Trophoblast cell (in vitro differentiated cells and primary cell): ENCODE measurements around the gene TAS1R3.
A peak's percentile ranks its signal among the peaks of the same experiment; 100 is the strongest.

Experiments
- DNase-seq, 2 donors: peaks; one replicate each; pipeline ENCODE4 v3.0.0-alpha.2; 2016
- H2AFZ ChIP-seq: 2 replicates; pipeline ENCODE4 v1.6.1; 2013; ENCODE audit warnings: low read length, moderate library complexity, mild to moderate bottlenecking; ENCODE audit not compliant: insufficient read depth, poor library complexity
- H2AK5ac ChIP-seq: 2 replicates; pipeline ENCODE4 v1.6.1; 2013; ENCODE audit warnings: mild to moderate bottlenecking, low read length
- H2BK120ac ChIP-seq: 2 replicates; pipeline ENCODE4 v1.6.1; 2013; ENCODE audit warnings: low read length, mild to moderate bottlenecking, moderate library complexity; ENCODE audit not compliant: insufficient read depth, poor library complexity
- H2BK12ac ChIP-seq: 2 replicates; pipeline ENCODE4 v1.6.1; 2013; ENCODE audit warnings: mild to moderate bottlenecking, low read length, moderate library complexity
- H2BK5ac ChIP-seq: 2 replicates; pipeline ENCODE4 v1.6.1; 2013; ENCODE audit warnings: low read length, low read depth, moderate library complexity, mild to moderate bottlenecking; ENCODE audit not compliant: poor library complexity
- H3K14ac ChIP-seq: 2 replicates; pipeline ENCODE4 v1.6.1; 2013; ENCODE audit warnings: mild to moderate bottlenecking, low read length
- H3K18ac ChIP-seq: 2 replicates; pipeline ENCODE4 v1.6.1; 2013; ENCODE audit warnings: mild to moderate bottlenecking, low read length
- H3K23ac ChIP-seq: 2 replicates; pipeline ENCODE4 v1.6.1; 2013; ENCODE audit warnings: low read length
- H3K27ac ChIP-seq: 2 replicates; pipeline ENCODE4 v1.5.1; 2013; ENCODE audit warnings: low read depth, mild to moderate bottlenecking, inconsistent platforms, low read length, moderate library complexity
- H3K27me3 ChIP-seq: 2 replicates; pipeline ENCODE4 v1.6.1; 2013; ENCODE audit warnings: inconsistent platforms, mild to moderate bottlenecking, low read length, moderate library complexity; ENCODE audit not compliant: insufficient read depth
- H3K36me3 ChIP-seq, 2 experiments: 1 replicate in 1 of 2; 2 replicates in 1 of 2; pipeline ENCODE4 v1.6.1; 2013; ENCODE audit warnings: low read length in 2 of 2, mild to moderate bottlenecking in 2 of 2, moderate library complexity in 1 of 2; ENCODE audit not compliant: insufficient read depth in 2 of 2, control insufficient read depth in 1 of 2
- H3K4ac ChIP-seq: 2 replicates; pipeline ENCODE4 v1.6.1; 2013; ENCODE audit warnings: low read depth, mild to moderate bottlenecking, low read length, moderate library complexity
- H3K4me1 ChIP-seq, 2 experiments: 1 replicate in 1 of 2; 2 replicates in 1 of 2; pipeline ENCODE4 v1.6.1; 2013; ENCODE audit warnings: low read length in 2 of 2, mild to moderate bottlenecking in 2 of 2, moderate library complexity in 1 of 2; ENCODE audit not compliant: insufficient read depth in 2 of 2, control insufficient read depth in 1 of 2
- H3K4me2 ChIP-seq: 2 replicates; pipeline ENCODE4 v1.6.1; 2013; ENCODE audit warnings: inconsistent platforms, mild to moderate bottlenecking, low read length, moderate library complexity
- H3K4me3 ChIP-seq: 2 replicates; pipeline ENCODE4 v1.5.1; 2013; ENCODE audit warnings: mild to moderate bottlenecking, low read depth, low read length, inconsistent platforms
- H3K79me1 ChIP-seq: one replicate; pipeline ENCODE4 v1.6.1; 2013; ENCODE audit warnings: low read length
- H3K79me2 ChIP-seq: 2 replicates; pipeline ENCODE4 v1.6.1; 2013; ENCODE audit warnings: low read length, mild to moderate bottlenecking; ENCODE audit not compliant: control insufficient read depth, insufficient read depth, poor library complexity
- H3K9ac ChIP-seq: 2 replicates; pipeline ENCODE4 v1.6.1; 2013; ENCODE audit warnings: mild to moderate bottlenecking, low read length
- H3K9me3 ChIP-seq: 2 replicates; pipeline ENCODE4 v1.6.1; 2013; ENCODE audit warnings: low read depth, mild to moderate bottlenecking, control low read depth, inconsistent platforms, low read length; ENCODE audit not compliant: insufficient read depth
- H4K12ac ChIP-seq: 2 replicates; pipeline ENCODE4 v1.6.1; 2013; ENCODE audit warnings: low read depth, mild to moderate bottlenecking, low read length, moderate library complexity
- H4K8ac ChIP-seq: 2 replicates; pipeline ENCODE4 v1.6.1; 2013; ENCODE audit warnings: low read depth, mild to moderate bottlenecking, low read length, moderate library complexity
- H4K91ac ChIP-seq: one replicate; pipeline ENCODE4 v1.6.1; 2013; ENCODE audit warnings: low read depth, mild to moderate bottlenecking, low read length, moderate library complexity
- WGBS: extraction: QIAGEN DNeasy Blood & Tissue Kit; methylation state at CpG from one replicate; pipeline ENCODE4 v1.1.7; 2013; ENCODE audit warnings: missing lambda C conversion rate; ENCODE audit not compliant: insufficient read length, insufficient coverage; ENCODE audit errors: extremely low coverage; 5-methylcytosine and 5-hydroxymethylcytosine counted together

Gene TAS1R3

GRCh38 chr1:1309251-1310108 lies 21.6 kb upstream of the TAS1R3 start:
- peak overlapping the region; percentile 87 for H4K91ac ChIP-seq
- no peaks in the 10 kb centered on the region for H3K27me3 ChIP-seq
- peak overlapping the region; percentile 92 for H3K18ac ChIP-seq
- peak overlapping the region; percentile 92 for H3K14ac ChIP-seq
- no CpG with 5 or more reads among the region's 57 CpGs for WGBS
- peaks cover 26% of the 10 kb centered on the region for H3K79me1 ChIP-seq
- H2AFZ ChIP-seq = peak overlapping the region; percentile 24
- H3K79me2 ChIP-seq = peaks cover 24% of the 10 kb centered on the region
- H3K27ac ChIP-seq = peak overlapping the region; percentile 75
- no peak overlapping the region for H3K23ac ChIP-seq
- H3K9ac ChIP-seq = peak overlapping the region; percentile 88
- H3K4me2 ChIP-seq = peak overlapping the region; percentile 91
- peak overlapping the region; percentile 2 for H2BK12ac ChIP-seq
- peak overlapping the region; percentile 92 for H3K4me3 ChIP-seq
- peaks cover 49 to 50% of the 10 kb centered on the region in 2 experiments for H3K36me3 ChIP-seq
- peak overlapping the region; percentile 67 for H4K8ac ChIP-seq
- peaks cover 32 to 38% of the 10 kb centered on the region in 2 experiments for H3K4me1 ChIP-seq
- peak overlapping the region; percentile 70 for H3K4ac ChIP-seq
- H2BK120ac ChIP-seq = peak overlapping the region; percentile 64
- peak overlapping the region; percentile 79 for H4K12ac ChIP-seq
- H2BK5ac ChIP-seq = peak overlapping the region; percentile 78
- H3K9me3 ChIP-seq = no peaks in the 10 kb centered on the region
- peak overlapping the region; percentile 73 for H2AK5ac ChIP-seq
- peak; percentile 59 to 69 for DNase-seq

GRCh38 chr1:1310109-1310385 lies 21.0 kb upstream of the TAS1R3 start:
- no peak overlapping the region for H2AK5ac ChIP-seq
- no peak overlapping the region for H3K4me3 ChIP-seq
- H2BK5ac ChIP-seq = no peak overlapping the region
- no CpG with 5 or more reads among the region's 3 CpGs for WGBS
- H3K36me3 ChIP-seq = peaks cover 55 to 56% of the 10 kb centered on the region in 2 experiments
- H3K14ac ChIP-seq = no peak overlapping the region
- peaks cover 22% of the 10 kb centered on the region for H3K79me1 ChIP-seq
- H2BK12ac ChIP-seq = no peak overlapping the region
- no peak for DNase-seq
- no peaks in the 10 kb centered on the region for H3K9me3 ChIP-seq
- no peak overlapping the region for H4K8ac ChIP-seq
- peaks cover 23% of the 10 kb centered on the region for H3K79me2 ChIP-seq
- no peak overlapping the region for H3K27ac ChIP-seq
- H3K4me2 ChIP-seq = peak overlapping the region; percentile 91
- H3K18ac ChIP-seq = peak overlapping the region; percentile 19
- no peak overlapping the region for H2BK120ac ChIP-seq
- no peak overlapping the region for H3K4ac ChIP-seq
- no peak overlapping the region for H2AFZ ChIP-seq
- H3K9ac ChIP-seq = no peak overlapping the region
- no peaks in the 10 kb centered on the region for H3K27me3 ChIP-seq
- no peak overlapping the region for H4K91ac ChIP-seq
- H4K12ac ChIP-seq = no peak overlapping the region
- H3K23ac ChIP-seq = no peak overlapping the region
- peaks cover 27 to 33% of the 10 kb centered on the region in 2 experiments for H3K4me1 ChIP-seq

GRCh38 chr1:1310476-1311053 lies 20.5 kb upstream of the TAS1R3 start:
- no peak overlapping the region for H2BK12ac ChIP-seq
- H4K12ac ChIP-seq = no peak overlapping the region
- H4K8ac ChIP-seq = no peak overlapping the region
- no peak overlapping the region for H3K4me2 ChIP-seq
- H2AK5ac ChIP-seq = no peak overlapping the region
- no peak overlapping the region for H3K4ac ChIP-seq
- H3K14ac ChIP-seq = no peak overlapping the region
- H3K79me2 ChIP-seq = peaks cover 19% of the 10 kb centered on the region
- H3K27me3 ChIP-seq = no peaks in the 10 kb centered on the region
- no peak overlapping the region for H3K27ac ChIP-seq
- no peak overlapping the region for H2AFZ ChIP-seq
- H3K9ac ChIP-seq = no peak overlapping the region
- no peak overlapping the region for H3K18ac ChIP-seq
- H4K91ac ChIP-seq = no peak overlapping the region
- DNase-seq = peak in 1 of 2 donors; percentile 16
- H3K4me3 ChIP-seq = no peak overlapping the region
- no peak overlapping the region for H3K23ac ChIP-seq
- H3K4me1 ChIP-seq = peaks cover 22 to 28% of the 10 kb centered on the region in 2 experiments
- H2BK120ac ChIP-seq = no peak overlapping the region
- H3K36me3 ChIP-seq = peaks cover 59 to 60% of the 10 kb centered on the region in 2 experiments
- H3K79me1 ChIP-seq = peaks cover 18% of the 10 kb centered on the region
- H3K9me3 ChIP-seq = no peaks in the 10 kb centered on the region
- H2BK5ac ChIP-seq = no peak overlapping the region
- no CpG with 5 or more reads among the region's 21 CpGs for WGBS

GRCh38 chr1:1311107-1312104 lies 19.7 kb upstream of the TAS1R3 start:
- no peak overlapping the region for H4K8ac ChIP-seq
- H3K27me3 ChIP-seq = no peaks in the 10 kb centered on the region
- H3K4me3 ChIP-seq = no peak overlapping the region
- peaks cover 62 to 64% of the 10 kb centered on the region in 2 experiments for H3K36me3 ChIP-seq
- no peak overlapping the region for H3K4me2 ChIP-seq
- H3K9me3 ChIP-seq = no peaks in the 10 kb centered on the region
- no peak overlapping the region for H3K18ac ChIP-seq
- no peak overlapping the region for H2BK12ac ChIP-seq
- no peak overlapping the region for H4K12ac ChIP-seq
- no peak overlapping the region for H4K91ac ChIP-seq
- H3K14ac ChIP-seq = no peak overlapping the region
- no peak overlapping the region for H2AFZ ChIP-seq
- H2AK5ac ChIP-seq = no peak overlapping the region
- H3K9ac ChIP-seq = no peak overlapping the region
- H2BK5ac ChIP-seq = no peak overlapping the region
- H2BK120ac ChIP-seq = no peak overlapping the region
- H3K4me1 ChIP-seq = peaks cover 14 to 19% of the 10 kb centered on the region in 2 experiments
- H3K4ac ChIP-seq = no peak overlapping the region
- WGBS = no CpG with 5 or more reads among the region's 22 CpGs
- peaks cover 16% of the 10 kb centered on the region for H3K79me1 ChIP-seq
- peaks cover 19% of the 10 kb centered on the region for H3K79me2 ChIP-seq
- H3K27ac ChIP-seq = no peak overlapping the region
- no peak overlapping the region for H3K23ac ChIP-seq
- DNase-seq = no peak
